Omental fat pad (tissue), 4 donors: ENCODE results near the gene SHISA5. TPM values are rescaled to one million over a fixed set of nuclear protein-coding genes. Genes with fewer than 3 reads are reported as not detected.

Experiments used
- ATAC-seq: fragments of 150-250 bp; one replicate; pipeline ENCODE4 v1.9.1; 2016; ENCODE audit warnings: mild to moderate bottlenecking, moderate library complexity; ENCODE audit not compliant: low FRiP score
- DNase-seq: peaks from one replicate; pipeline ENCODE4 v3.0.0-alpha.2; 2019; ENCODE audit warnings: low spot score
- total RNA-seq, 4 donors: library from RNA; depleted of rRNA; stranded (reverse); fragments of >200 nt; gene quantifications; one replicate each; pipeline ENCODE4 v1.1.0, GENCODE V29; 2016
- TF ChIP-seq, protein P1 (sequence below), 3 donors: fragments of 450-650 bp; IDR thresholded peaks; one replicate each; pipeline ENCODE4 v1.5.1; 2016 to 2017; ENCODE audit warnings: antibody characterized with exemption in 3 of 3, mild to moderate bottlenecking in 3 of 3, moderate library complexity in 2 of 3

SHISA5 gene
- total RNA-seq, 4 donors from 2014 or later, result 99.5 to 120 (median 118) TPM

DNA sequence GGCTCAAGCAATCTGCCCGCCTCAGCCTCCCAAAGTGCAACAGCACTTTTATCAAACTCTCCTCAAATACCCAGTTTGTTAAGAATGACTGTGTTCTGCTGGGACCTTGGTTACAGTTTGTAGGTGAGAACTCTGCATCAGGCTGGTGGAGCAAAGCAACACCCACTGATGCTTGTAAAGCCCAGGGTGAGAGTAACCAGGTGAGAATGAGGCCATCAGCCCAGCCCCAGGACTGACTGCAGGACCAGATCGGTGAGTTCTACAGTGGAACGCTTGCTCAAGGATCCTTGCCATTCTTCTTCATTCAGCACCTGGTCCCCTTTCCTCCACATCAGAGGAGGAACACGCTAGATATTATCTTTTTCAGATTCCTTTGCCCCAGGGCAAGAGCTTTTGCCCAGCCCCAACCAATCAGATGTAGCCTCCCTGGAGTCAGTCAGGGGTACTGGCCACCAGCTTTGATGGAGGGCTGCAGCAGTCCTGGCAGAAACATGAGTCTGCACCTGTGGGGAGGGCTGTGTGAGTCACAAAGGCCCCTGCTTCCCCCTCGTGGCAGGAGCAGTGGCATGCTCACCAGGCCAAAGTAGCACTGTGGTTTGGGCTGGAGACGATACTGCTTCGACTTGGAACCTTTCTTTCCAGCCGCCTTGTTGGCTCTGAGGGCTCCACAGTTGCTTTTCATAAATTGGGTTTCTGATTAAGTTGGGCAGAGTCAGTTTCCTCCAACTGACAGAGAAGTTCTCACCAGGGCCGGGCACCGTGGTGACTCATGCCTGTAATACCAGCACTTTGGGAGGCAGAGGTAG is 3.5 kb upstream of the SHISA5 start:
- ATAC-seq, result peak; percentile 46
- no peak for DNase-seq
- TF ChIP-seq, protein P1, sequence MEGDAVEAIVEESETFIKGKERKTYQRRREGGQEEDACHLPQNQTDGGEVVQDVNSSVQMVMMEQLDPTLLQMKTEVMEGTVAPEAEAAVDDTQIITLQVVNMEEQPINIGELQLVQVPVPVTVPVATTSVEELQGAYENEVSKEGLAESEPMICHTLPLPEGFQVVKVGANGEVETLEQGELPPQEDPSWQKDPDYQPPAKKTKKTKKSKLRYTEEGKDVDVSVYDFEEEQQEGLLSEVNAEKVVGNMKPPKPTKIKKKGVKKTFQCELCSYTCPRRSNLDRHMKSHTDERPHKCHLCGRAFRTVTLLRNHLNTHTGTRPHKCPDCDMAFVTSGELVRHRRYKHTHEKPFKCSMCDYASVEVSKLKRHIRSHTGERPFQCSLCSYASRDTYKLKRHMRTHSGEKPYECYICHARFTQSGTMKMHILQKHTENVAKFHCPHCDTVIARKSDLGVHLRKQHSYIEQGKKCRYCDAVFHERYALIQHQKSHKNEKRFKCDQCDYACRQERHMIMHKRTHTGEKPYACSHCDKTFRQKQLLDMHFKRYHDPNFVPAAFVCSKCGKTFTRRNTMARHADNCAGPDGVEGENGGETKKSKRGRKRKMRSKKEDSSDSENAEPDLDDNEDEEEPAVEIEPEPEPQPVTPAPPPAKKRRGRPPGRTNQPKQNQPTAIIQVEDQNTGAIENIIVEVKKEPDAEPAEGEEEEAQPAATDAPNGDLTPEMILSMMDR (IDR thresholded peaks at IDR 0.05), result no peak

DNA sequence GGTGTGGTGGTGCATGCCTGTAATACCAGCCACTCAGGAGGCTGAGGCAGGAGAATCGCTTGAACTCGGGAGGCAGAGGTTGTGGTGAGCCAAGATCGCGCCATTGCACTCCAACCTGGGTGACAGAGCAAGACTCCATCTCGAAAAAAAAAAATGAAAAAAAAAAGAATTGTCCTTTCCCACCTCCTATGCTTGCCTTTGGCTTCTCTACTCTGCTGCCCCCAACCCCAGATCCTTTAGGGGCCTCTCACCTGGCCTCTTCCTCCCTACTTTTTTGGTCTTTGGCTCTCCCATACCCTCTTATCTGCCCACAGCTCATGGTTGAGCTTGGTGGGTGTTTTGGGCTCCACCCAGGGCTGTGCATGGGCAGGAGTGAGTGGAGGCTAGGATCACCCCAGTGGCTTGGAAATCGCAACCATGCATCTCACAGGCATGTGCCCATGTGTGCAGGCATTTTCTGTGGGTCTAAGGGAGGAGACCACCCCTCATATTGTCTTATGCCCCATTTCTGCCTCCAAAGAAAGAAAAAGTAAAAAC is 2.1 kb upstream of the SHISA5 start:
- ATAC-seq (no peak), DNase-seq (no peak)
- TF ChIP-seq, protein P1 (IDR thresholded peaks at IDR 0.05), result no peak

DNA sequence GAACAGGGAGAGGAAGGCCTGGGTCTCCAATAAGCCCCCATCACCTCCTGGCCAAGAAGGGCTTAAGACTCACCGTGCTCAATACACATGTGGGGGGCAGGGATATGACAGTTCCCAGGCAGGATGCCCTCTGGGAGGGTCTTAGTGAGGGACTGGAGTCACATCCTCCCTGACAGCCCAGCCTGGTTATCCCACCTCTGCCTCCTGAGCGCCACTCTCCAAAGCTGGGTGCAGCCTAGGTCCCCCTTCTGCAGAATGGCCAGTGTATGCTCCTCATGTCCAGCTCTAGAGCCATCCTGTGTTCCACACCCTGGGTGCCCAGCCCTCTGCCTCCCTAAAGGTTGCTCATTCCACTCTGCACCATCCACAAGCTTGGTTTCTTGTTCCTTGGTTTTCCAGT is 1.2 kb upstream of the SHISA5 start:
- TF ChIP-seq, protein P1 (IDR thresholded peaks at IDR 0.05), result no peak
- DNase-seq (no peak), ATAC-seq (no peak)

DNA sequence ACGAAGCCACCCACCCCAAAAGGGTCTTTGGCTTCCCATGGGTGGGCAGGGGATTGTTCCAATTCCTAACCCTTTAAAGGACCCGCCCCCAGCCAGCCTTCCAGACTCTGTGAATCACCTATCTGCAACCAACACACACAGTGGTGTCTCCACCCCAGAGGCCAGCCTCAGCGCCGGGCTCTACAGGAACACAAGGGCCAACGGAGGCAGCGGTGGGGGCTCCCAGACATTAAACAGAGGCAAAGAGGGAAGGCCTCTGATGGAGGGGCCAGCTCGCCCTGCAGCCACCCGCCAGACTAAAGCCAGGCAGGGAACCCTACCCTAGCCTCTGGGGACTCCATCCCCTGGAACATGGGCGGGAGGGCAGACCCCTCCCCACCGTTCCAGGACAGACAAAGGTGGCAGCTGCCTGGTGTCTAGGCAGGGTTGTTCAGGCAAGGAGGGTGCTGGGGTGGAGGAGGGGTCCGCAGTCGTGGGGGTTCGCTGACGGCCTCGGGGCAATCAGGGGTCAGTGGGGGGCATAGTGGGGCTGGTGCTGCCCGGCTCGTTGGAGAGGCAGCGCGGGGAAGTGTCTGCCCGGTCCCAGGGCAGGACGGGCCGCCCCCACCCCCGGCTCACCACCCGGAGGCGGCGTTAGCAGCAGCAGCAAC is 448 bp downstream of the SHISA5 start:
- TF ChIP-seq, protein P1 (IDR thresholded peaks at IDR 0.05), result no peak
- ATAC-seq (peak; percentile 65), DNase-seq (peak; percentile 50)

DNA sequence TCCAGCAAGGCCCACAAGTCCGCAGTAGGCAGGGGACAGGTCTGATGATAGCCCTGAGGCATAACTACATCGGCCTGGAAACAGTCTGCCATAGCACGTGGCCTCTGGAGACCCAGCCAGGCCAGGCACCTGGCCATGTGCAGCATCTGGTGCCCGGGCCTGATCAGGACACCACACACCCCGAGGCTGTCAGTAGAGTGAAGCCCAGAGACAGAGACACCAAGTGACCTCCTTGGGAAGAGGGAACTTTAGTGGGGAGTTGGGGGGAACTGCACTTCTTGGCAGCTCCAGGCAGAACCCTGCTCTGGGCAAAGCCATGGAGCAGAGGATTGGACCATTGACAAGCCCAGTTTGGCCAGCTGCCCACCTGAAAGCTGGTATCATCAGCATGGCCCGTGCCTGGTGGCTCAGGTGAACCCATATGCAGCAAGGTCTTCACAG is 1.2 kb downstream of the SHISA5 start:
- ATAC-seq, result peak; percentile 3
- DNase-seq, result peak; percentile 28
- TF ChIP-seq, protein P1 (IDR thresholded peaks at IDR 0.05), result no peak

DNA sequence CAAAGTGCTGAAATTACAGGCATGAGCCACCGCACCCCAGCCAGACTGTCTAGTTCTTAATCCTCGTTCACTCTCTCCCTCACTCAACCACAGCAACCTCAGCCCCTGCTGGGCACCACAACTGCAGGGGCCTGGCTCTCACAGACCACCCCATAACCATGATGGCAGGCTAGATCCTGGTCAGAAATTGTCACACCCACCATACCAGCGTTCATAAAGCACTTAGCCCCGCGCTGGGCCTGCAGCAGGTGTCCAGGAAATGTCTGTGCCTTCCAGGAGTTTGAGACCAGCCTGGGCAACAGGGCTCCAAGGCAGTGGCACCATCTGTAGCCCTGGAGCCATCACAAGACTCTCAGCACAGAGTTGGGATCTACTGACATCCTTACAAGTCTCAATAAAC is 1.9 kb downstream of the SHISA5 start:
- no peak for DNase-seq
- TF ChIP-seq, protein P1 (IDR thresholded peaks at IDR 0.05), result no peak
- ATAC-seq, result no peak
